Mesothelial cell of epicardium (in vitro differentiated cells): ENCODE results near the gene CLASP1. TPM values are rescaled to one million over a fixed set of nuclear protein-coding genes. Genes with fewer than 3 reads are reported as not detected.

ENCODE experiments used
- DNase-seq, 2 experiments: peaks; one replicate each; pipeline ENCODE4 v3.0.0; 2021; ENCODE audit warnings: low spot score in 2 of 2; ENCODE audit not compliant: unreplicated experiment in 2 of 2
- H3K27ac Mint-ChIP-seq: 2 replicates; pipeline ENCODE4 v1.8.0; 2021; ENCODE audit warnings: mixed read lengths
- H3K27me3 Mint-ChIP-seq: 2 replicates; pipeline ENCODE4 v1.8.0; 2021; ENCODE audit warnings: low read depth, mixed read lengths
- H3K36me3 Mint-ChIP-seq: 2 replicates; pipeline ENCODE4 v1.8.0; 2021; ENCODE audit warnings: mixed read lengths
- H3K4me1 Mint-ChIP-seq: 2 replicates; pipeline ENCODE4 v1.8.0; 2021; ENCODE audit warnings: mixed read lengths
- H3K4me3 Mint-ChIP-seq: 2 replicates; pipeline ENCODE4 v1.8.0; 2021; ENCODE audit warnings: mild to moderate bottlenecking, moderate library complexity, mixed read lengths
- H3K9me3 Mint-ChIP-seq: 2 replicates; pipeline ENCODE4 v1.8.0; 2021; ENCODE audit warnings: mixed read lengths
- total RNA-seq: library from RNA; stranded (reverse); gene quantifications from 3 replicates; pipeline ENCODE4 v1.2.1, GENCODE V29; 2021
- TF ChIP-seq, protein P1 (sequence below): fragments of 200-600 bp; sonication (generic); IDR thresholded peaks from one replicate; pipeline ENCODE4 v1.5.0; 2021; ENCODE audit warnings: antibody characterized with exemption; ENCODE audit not compliant: unreplicated experiment

CLASP1 gene
- total RNA-seq, 1 donor from 2014 or later = 99.8 TPM

DNA sequence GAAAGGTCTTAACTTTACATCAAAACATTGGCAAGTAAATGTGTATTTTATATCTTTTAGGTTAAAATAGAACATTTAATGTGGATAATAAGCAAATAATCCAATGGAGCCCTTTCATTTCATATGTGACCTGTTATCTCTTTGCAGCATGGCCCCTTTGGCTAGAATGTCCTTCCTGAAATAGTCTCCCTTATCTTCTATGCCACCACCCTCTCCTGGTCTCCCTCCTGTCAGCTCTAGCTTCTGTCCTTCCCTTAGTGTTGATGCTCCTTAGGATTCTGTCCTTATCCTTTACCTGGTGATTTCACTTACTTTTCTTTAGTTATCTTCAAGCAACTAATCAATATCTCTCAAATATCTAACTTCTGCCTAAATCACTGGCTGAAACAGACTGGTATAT is 277.2 kb downstream of the CLASP1 start:
- H3K9me3 Mint-ChIP-seq = no peaks in the 10 kb centered on the region
- H3K4me3 Mint-ChIP-seq = no peak overlapping the region
- TF ChIP-seq, protein P1, sequence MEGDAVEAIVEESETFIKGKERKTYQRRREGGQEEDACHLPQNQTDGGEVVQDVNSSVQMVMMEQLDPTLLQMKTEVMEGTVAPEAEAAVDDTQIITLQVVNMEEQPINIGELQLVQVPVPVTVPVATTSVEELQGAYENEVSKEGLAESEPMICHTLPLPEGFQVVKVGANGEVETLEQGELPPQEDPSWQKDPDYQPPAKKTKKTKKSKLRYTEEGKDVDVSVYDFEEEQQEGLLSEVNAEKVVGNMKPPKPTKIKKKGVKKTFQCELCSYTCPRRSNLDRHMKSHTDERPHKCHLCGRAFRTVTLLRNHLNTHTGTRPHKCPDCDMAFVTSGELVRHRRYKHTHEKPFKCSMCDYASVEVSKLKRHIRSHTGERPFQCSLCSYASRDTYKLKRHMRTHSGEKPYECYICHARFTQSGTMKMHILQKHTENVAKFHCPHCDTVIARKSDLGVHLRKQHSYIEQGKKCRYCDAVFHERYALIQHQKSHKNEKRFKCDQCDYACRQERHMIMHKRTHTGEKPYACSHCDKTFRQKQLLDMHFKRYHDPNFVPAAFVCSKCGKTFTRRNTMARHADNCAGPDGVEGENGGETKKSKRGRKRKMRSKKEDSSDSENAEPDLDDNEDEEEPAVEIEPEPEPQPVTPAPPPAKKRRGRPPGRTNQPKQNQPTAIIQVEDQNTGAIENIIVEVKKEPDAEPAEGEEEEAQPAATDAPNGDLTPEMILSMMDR = no peak
- DNase-seq = no peak
- no peaks in the 10 kb centered on the region for H3K4me1 Mint-ChIP-seq
- no peak overlapping the region for H3K27ac Mint-ChIP-seq
- H3K27me3 Mint-ChIP-seq = no peaks in the 10 kb centered on the region
- H3K36me3 Mint-ChIP-seq = peaks cover 62% of the 10 kb centered on the region

DNA sequence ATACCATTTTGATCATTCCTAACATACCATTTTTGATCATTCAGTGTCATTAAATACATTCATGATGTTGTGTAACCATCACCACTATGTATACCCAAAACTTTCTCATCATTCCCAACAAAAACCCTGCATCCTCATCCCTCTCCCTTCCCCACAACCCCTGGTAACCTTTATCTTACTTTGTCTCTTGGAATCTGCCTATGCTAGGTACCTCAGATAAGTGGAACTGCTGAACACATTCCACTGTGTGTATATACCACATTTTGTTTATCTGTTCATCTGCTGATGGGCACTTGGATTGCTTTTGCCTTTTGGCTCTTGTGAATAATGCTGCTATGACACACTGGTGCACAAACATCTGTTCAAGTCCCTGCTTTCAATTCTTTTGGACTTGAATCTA is 280.4 kb downstream of the CLASP1 start:
- H3K27ac Mint-ChIP-seq = no peak overlapping the region
- DNase-seq = no peak
- no peak overlapping the region for H3K4me3 Mint-ChIP-seq
- peaks cover 47% of the 10 kb centered on the region for H3K36me3 Mint-ChIP-seq
- H3K4me1 Mint-ChIP-seq = no peaks in the 10 kb centered on the region
- TF ChIP-seq, protein P1 = no peak
- H3K9me3 Mint-ChIP-seq = no peaks in the 10 kb centered on the region
- no peaks in the 10 kb centered on the region for H3K27me3 Mint-ChIP-seq

DNA sequence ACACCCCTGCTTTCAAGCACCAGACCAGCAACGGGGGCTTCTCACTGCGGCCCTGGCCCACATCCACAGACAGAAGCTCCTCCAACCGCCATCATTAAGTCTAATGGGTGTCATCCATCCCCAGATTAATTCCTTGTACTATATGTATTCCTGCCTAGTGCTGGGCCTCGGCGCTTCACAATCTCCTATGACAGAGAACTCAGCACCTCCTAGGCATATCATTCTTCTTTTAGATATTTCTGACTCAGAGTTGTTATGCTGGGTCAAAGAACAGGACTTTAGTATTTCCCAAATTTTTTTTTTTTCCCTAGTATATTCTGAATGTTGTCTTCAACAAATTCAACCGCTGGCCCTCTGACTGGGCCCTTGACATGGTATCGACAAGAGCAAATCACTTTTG is 281.1 kb downstream of the CLASP1 start:
- H3K36me3 Mint-ChIP-seq = peaks cover 44% of the 10 kb centered on the region
- H3K27me3 Mint-ChIP-seq = no peaks in the 10 kb centered on the region
- H3K9me3 Mint-ChIP-seq = no peaks in the 10 kb centered on the region
- TF ChIP-seq, protein P1 = no peak
- H3K4me3 Mint-ChIP-seq = no peak overlapping the region
- no peak overlapping the region for H3K27ac Mint-ChIP-seq
- DNase-seq = no peak
- no peaks in the 10 kb centered on the region for H3K4me1 Mint-ChIP-seq

DNA sequence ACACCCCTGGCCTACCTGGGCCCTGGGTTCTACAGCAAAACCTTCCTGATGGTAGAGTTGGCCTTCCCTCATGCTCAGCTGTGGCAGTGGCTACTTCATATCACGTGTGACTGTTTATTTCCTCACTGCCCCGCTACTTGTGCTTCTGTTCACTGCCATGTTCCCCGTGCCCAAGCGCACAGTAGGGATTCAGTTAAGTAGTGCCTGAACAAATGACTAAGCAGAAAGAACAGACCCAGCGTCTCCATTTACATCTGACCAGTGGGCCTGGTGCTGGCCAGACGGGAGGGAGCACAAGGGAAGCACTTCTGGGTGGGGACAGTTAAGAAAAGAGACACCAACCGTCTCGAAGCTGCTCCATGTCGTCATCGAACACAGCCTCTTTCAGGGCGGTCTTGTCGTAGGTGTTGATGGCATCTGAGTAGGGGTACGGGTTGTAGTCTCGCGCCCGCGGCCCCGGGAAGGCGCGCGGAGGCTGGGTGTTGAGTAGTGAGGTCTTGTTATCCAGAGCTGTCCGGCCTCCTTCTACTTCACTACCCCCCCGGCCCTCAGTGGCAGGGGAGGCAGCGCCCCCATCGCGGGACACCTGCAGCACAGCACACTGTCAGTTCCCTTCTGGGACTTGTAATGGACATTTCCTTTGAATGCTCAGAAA is 281.9 kb downstream of the CLASP1 start:
- H3K4me1 Mint-ChIP-seq = no peaks in the 10 kb centered on the region
- no peaks in the 10 kb centered on the region for H3K9me3 Mint-ChIP-seq
- DNase-seq = no peak
- no peak overlapping the region for H3K27ac Mint-ChIP-seq
- no peak overlapping the region for H3K4me3 Mint-ChIP-seq
- H3K36me3 Mint-ChIP-seq = peaks cover 37% of the 10 kb centered on the region
- TF ChIP-seq, protein P1 = no peak
- no peaks in the 10 kb centered on the region for H3K27me3 Mint-ChIP-seq

DNA sequence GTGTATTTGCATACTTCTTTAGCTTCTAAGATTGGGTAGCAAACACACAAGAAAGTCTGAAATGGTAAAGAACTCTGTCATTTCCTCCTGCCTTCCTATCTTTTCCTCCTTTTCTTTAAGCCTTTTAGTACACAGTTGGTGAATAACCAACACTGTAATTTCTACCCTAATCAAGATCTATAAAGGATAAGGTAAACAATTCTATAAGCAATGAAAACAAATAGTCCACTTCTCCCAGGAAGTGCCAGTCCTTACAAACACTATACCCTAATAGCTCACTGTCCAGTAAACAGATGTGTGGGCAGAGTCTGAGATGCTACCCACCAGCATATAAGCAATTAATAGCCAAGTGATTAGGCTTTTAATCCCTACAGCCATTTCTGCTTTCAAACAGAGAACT is 283.2 kb downstream of the CLASP1 start:
- H3K4me1 Mint-ChIP-seq = no peaks in the 10 kb centered on the region
- H3K36me3 Mint-ChIP-seq = peaks cover 33% of the 10 kb centered on the region
- H3K4me3 Mint-ChIP-seq = no peak overlapping the region
- TF ChIP-seq, protein P1 = no peak
- no peak overlapping the region for H3K27ac Mint-ChIP-seq
- no peak for DNase-seq
- no peaks in the 10 kb centered on the region for H3K27me3 Mint-ChIP-seq
- H3K9me3 Mint-ChIP-seq = no peaks in the 10 kb centered on the region

DNA sequence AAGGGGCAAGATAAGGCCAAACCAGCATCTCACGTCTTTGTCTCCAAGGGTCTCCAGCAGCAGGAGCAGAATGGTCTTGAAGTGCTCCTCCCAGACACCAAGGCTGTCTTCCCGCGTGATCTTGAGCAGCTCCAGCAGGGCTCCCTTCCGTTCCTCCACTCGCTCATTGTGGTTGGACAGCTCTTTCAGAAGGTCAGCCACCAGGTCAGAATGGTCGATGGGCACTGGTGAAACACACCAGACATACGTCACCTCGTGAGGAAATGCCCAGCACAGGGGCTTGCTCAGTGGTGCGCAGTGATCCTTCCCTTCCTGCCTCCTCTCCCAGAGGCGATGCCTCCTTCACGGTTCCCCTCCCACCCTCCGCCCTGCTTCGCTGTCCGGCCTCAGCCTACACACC is 284.2 kb downstream of the CLASP1 start:
- Mint-ChIP-seq H3K36me3 (peaks cover 34% of the 10 kb centered on the region), H3K4me1 (no peaks in the 10 kb centered on the region), H3K4me3 (no peak overlapping the region), H3K27ac (no peak overlapping the region), H3K27me3 (no peaks in the 10 kb centered on the region), H3K9me3 (no peaks in the 10 kb centered on the region)
- DNase-seq = no peak
- TF ChIP-seq, protein P1 = no peak
